ENCODE results near the gene ISOC1.

DNA sequence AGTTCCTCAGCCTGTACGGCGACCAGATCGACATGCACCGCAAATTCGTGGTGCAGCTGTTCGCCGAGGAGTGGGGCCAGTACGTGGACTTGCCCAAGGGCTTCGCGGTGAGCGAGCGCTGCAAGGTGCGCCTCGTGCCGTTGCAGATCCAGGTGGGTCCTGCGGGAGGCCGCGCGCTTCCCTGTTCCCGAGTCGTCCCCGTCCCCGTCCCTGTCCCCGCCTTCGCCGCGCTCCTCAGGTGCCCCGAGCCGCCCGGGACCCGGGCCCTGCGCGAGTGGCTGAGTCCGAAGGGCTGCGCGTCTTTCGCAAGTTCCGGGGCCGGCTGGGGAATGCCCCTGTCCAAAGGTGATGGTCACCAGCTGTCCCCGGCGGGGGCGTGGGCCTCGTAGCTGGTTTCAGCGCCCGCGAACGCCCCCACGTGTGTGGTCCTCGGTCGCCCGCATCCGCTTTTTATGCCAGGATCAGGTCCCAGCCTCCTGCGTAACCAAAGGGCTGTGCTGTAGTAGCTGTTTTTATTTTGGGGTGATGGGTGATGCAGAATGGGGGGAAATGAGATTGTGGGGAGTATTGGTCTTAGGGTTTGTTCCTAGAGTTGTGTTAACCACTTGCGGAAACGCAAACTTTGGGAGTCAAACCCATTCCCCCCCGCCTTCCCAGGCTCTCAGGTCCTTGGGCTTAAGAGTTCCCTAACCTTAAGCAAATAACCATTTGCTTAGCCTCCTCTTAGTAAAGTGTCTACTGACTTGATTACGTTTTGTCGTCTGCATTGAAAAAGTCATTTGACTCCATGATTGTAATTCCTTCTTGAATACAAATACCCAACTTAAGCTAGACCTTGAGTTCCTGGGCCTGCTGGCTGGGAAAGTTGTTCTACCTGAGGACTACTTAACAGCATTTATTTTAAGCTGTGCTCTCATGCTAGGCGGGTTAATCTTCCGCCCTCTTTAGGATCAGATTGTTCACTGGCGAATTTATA lies 663 bp downstream of the ISOC1 start:
- TF ChIP-seq TOX (CRISPR knock-in tag; IDR thresholded peaks at IDR 0.05; ENCODE audit: borderline replicate concordance) (no peak), ZFP3 (CRISPR knock-in tag; IDR thresholded peaks at IDR 0.05) (0 out of 2 replicates have a peak, but pooled peaks have one; percentile 15), BACH2 (CRISPR knock-in tag; IDR thresholded peaks at IDR 0.05; ENCODE audit: borderline replicate concordance) (no peak), ZFP30 (CRISPR knock-in tag; IDR thresholded peaks at IDR 0.05) (no peak), ESRRG (CRISPR knock-in tag; IDR thresholded peaks at IDR 0.05) (no peak), ZC3H10 (CRISPR knock-in tag; IDR thresholded peaks at IDR 0.05) (no peak), ISL1 (CRISPR knock-in tag; IDR thresholded peaks at IDR 0.05) (no peak), ZNF565 (CRISPR knock-in tag; conservative IDR thresholded peaks at IDR 0.05; ENCODE audit: low read depth) (no peak), TCF4 (CRISPR knock-in tag; IDR thresholded peaks at IDR 0.05; ENCODE audit: borderline replicate concordance) (no peak), ARNTL (CRISPR knock-in tag; IDR thresholded peaks at IDR 0.05; ENCODE audit: borderline replicate concordance, low read depth) (no peak), ZNF70 (CRISPR knock-in tag; IDR thresholded peaks at IDR 0.05) (no peak)
- TF ChIP-seq, protein P1, sequence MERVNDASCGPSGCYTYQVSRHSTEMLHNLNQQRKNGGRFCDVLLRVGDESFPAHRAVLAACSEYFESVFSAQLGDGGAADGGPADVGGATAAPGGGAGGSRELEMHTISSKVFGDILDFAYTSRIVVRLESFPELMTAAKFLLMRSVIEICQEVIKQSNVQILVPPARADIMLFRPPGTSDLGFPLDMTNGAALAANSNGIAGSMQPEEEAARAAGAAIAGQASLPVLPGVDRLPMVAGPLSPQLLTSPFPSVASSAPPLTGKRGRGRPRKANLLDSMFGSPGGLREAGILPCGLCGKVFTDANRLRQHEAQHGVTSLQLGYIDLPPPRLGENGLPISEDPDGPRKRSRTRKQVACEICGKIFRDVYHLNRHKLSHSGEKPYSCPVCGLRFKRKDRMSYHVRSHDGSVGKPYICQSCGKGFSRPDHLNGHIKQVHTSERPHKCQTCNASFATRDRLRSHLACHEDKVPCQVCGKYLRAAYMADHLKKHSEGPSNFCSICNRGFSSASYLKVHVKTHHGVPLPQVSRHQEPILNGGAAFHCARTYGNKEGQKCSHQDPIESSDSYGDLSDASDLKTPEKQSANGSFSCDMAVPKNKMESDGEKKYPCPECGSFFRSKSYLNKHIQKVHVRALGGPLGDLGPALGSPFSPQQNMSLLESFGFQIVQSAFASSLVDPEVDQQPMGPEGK (CRISPR knock-in tag; IDR thresholded peaks at IDR 0.05; ENCODE audit: borderline replicate concordance): no peak
- TF ChIP-seq, protein P2, sequence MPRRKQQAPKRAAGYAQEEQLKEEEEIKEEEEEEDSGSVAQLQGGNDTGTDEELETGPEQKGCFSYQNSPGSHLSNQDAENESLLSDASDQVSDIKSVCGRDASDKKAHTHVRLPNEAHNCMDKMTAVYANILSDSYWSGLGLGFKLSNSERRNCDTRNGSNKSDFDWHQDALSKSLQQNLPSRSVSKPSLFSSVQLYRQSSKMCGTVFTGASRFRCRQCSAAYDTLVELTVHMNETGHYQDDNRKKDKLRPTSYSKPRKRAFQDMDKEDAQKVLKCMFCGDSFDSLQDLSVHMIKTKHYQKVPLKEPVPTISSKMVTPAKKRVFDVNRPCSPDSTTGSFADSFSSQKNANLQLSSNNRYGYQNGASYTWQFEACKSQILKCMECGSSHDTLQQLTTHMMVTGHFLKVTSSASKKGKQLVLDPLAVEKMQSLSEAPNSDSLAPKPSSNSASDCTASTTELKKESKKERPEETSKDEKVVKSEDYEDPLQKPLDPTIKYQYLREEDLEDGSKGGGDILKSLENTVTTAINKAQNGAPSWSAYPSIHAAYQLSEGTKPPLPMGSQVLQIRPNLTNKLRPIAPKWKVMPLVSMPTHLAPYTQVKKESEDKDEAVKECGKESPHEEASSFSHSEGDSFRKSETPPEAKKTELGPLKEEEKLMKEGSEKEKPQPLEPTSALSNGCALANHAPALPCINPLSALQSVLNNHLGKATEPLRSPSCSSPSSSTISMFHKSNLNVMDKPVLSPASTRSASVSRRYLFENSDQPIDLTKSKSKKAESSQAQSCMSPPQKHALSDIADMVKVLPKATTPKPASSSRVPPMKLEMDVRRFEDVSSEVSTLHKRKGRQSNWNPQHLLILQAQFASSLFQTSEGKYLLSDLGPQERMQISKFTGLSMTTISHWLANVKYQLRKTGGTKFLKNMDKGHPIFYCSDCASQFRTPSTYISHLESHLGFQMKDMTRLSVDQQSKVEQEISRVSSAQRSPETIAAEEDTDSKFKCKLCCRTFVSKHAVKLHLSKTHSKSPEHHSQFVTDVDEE (CRISPR knock-in tag; IDR thresholded peaks at IDR 0.05): no peak
